ENCODE measurements around the gene LIMS2.

- TF ChIP-seq GATA3 (IDR thresholded peaks at IDR 0.05; ENCODE audit: low read depth, low read length) (no peak), GATA2 (IDR thresholded peaks at IDR 0.05; ENCODE audit: low read depth, low read length) (no peak)
Observed at GRCh38 chr2:127645026-127645394, 30.3 kb downstream of the LIMS2 start.

All from SH-SY5Y (cell line).